Stimulated activated naive CD8-positive, alpha-beta T cell treated with anti-CD3 and anti-CD28 coated beads, Interleukin-15, amount 100 ng/mL, for 72 hours (primary cell): ENCODE data around the gene RPP40.
"Not testable (repeated sequence)": the region's sequence is repeated elsewhere in the genome, so short reads cannot be mapped to it uniquely, and the experiment has no call there.

Experiments used
- ATAC-seq: fragments of 150-1000 bp; cut with Tn5 transposase; 2 replicates; pipeline ENCODE4 v1.10.0; 2021; ENCODE audit warnings: mild to moderate bottlenecking, moderate library complexity
- DNase-seq, 2 donors: peaks; one replicate each; pipeline ENCODE4 v3.0.0; 2021 to 2022
- H3K27ac Mint-ChIP-seq, 2 donors: one replicate each; pipeline ENCODE4 v1.8.0; 2022; ENCODE audit warnings: mild to moderate bottlenecking in 2 of 2, mixed read lengths in 2 of 2, moderate library complexity in 2 of 2
- H3K27me3 Mint-ChIP-seq: one replicate; pipeline ENCODE4 v1.8.0; 2022; ENCODE audit warnings: mixed read lengths
- H3K4me1 Mint-ChIP-seq: one replicate; pipeline ENCODE4 v1.8.0; 2022; ENCODE audit warnings: mild to moderate bottlenecking, mixed read lengths
- H3K4me3 Mint-ChIP-seq, 2 donors: one replicate each; pipeline ENCODE4 v1.8.0; 2022; ENCODE audit warnings: mild to moderate bottlenecking in 2 of 2, mixed read lengths in 2 of 2, moderate library complexity in 1 of 2
- H3K9me3 Mint-ChIP-seq, 2 donors: one replicate each; pipeline ENCODE4 v1.8.0; 2022; ENCODE audit warnings: mixed read lengths in 2 of 2

RPP40 gene

GRCh38 chr6:5003604-5004372 lies at the start of gene RPP40:
RPP40 (minus strand) TSS chr6:5004037; CDS start chr6:5004002, 35 bp downstream.
- no peaks in the 10 kb centered on the region for H3K9me3 Mint-ChIP-seq
- peak; percentile 98 for DNase-seq
- H3K4me3 Mint-ChIP-seq = peak within 1 kb of the TSS; percentile 92 to 97
- ATAC-seq = peak; percentile 97
- no peaks in the 10 kb centered on the region for H3K27me3 Mint-ChIP-seq
- H3K27ac Mint-ChIP-seq = peak within 1 kb of the TSS; percentile 98 to 99
- H3K4me1 Mint-ChIP-seq = peaks cover 13% of the 10 kb centered on the region

GRCh38 chr6:5053038-5053437 lies 49.2 kb upstream of the RPP40 start:
- no peak overlapping the region for H3K27ac Mint-ChIP-seq

GRCh38 chr6:5051394-5051793 lies 47.6 kb upstream of the RPP40 start:
- Mint-ChIP-seq H3K27ac (no peak overlapping the region), H3K27me3 (no peaks in the 10 kb centered on the region), H3K4me1 (no peaks in the 10 kb centered on the region), H3K4me3 (no peak overlapping the region), H3K9me3 (peaks cover 17 to 24% of the 10 kb centered on the region in 2 donors)
- no peak for DNase-seq
- no peak for ATAC-seq

More at GRCh38 chr6:5053038-5053437, 49.2 kb upstream of the RPP40 start:
- Mint-ChIP-seq H3K4me1 (no peaks in the 10 kb centered on the region), H3K9me3 (peaks cover 17 to 24% of the 10 kb centered on the region in 2 donors), H3K27me3 (no peaks in the 10 kb centered on the region), H3K4me3 (no peak overlapping the region)
- DNase-seq (no peak), ATAC-seq (no peak)

- ATAC-seq (no peak), DNase-seq (no peak)
- Mint-ChIP-seq H3K27ac (no peak overlapping the region), H3K9me3 (peaks cover 17 to 24% of the 10 kb centered on the region in 2 donors), H3K4me1 (no peaks in the 10 kb centered on the region), H3K4me3 (no peak overlapping the region), H3K27me3 (no peaks in the 10 kb centered on the region)
Measured at GRCh38 chr6:5050009-5050408, 46.2 kb upstream of the RPP40 start.

GRCh38 chr6:5046430-5046829 lies 42.6 kb upstream of the RPP40 start:
- Mint-ChIP-seq H3K27ac (no peak overlapping the region), H3K4me3 (no peak overlapping the region), H3K27me3 (no peaks in the 10 kb centered on the region), H3K4me1 (no peaks in the 10 kb centered on the region), H3K9me3 (peaks cover 17 to 19% of the 10 kb centered on the region in 2 donors)
- DNase-seq = no peak
- no peak for ATAC-seq

GRCh38 chr6:5045416-5045815 lies 41.6 kb upstream of the RPP40 start:
- DNase-seq (no peak), ATAC-seq (no peak)
- H3K9me3 Mint-ChIP-seq = peaks cover 9% of the 10 kb centered on the region in 2 donors
- no peaks in the 10 kb centered on the region for H3K4me1 Mint-ChIP-seq
- no peak overlapping the region for H3K27ac Mint-ChIP-seq
- no peaks in the 10 kb centered on the region for H3K27me3 Mint-ChIP-seq
- H3K4me3 Mint-ChIP-seq = no peak overlapping the region

GRCh38 chr6:5044866-5045265 lies 41.0 kb upstream of the RPP40 start:
- H3K27ac Mint-ChIP-seq = no peak overlapping the region

GRCh38 chr6:5042436-5042835 lies 38.6 kb upstream of the RPP40 start:
- H3K9me3 Mint-ChIP-seq = no peaks in the 10 kb centered on the region
- H3K4me1 Mint-ChIP-seq = no peaks in the 10 kb centered on the region
- no peak for DNase-seq
- H3K4me3 Mint-ChIP-seq = no peak overlapping the region
- H3K27me3 Mint-ChIP-seq = no peaks in the 10 kb centered on the region
- no peak for ATAC-seq
- no peak overlapping the region for H3K27ac Mint-ChIP-seq

More at GRCh38 chr6:5044866-5045265, 41.0 kb upstream of the RPP40 start:
- H3K9me3 Mint-ChIP-seq = peaks cover 5 to 8% of the 10 kb centered on the region in 2 donors
- DNase-seq (no peak), ATAC-seq (no peak)
- H3K4me1 Mint-ChIP-seq = no peaks in the 10 kb centered on the region
- no peaks in the 10 kb centered on the region for H3K27me3 Mint-ChIP-seq
- H3K4me3 Mint-ChIP-seq = no peak overlapping the region

GRCh38 chr6:5041955-5042354 lies 38.1 kb upstream of the RPP40 start:
- no peaks in the 10 kb centered on the region for H3K4me1 Mint-ChIP-seq
- H3K27me3 Mint-ChIP-seq = no peaks in the 10 kb centered on the region
- DNase-seq (no peak), ATAC-seq (no peak)
- H3K9me3 Mint-ChIP-seq = no peaks in the 10 kb centered on the region
- H3K4me3 Mint-ChIP-seq = no peak overlapping the region
- no peak overlapping the region for H3K27ac Mint-ChIP-seq

- Mint-ChIP-seq H3K4me1 (no peaks in the 10 kb centered on the region), H3K4me3 (no peak overlapping the region), H3K9me3 (no peaks in the 10 kb centered on the region), H3K27me3 (no peaks in the 10 kb centered on the region), H3K27ac (no peak overlapping the region)
- no peak for DNase-seq
- no peak for ATAC-seq
Measured at GRCh38 chr6:5036269-5036668, 32.4 kb upstream of the RPP40 start.

- Mint-ChIP-seq H3K27me3 (no peaks in the 10 kb centered on the region), H3K9me3 (no peaks in the 10 kb centered on the region), H3K27ac (peak overlapping the region in 1 of 2 donors; percentile 11), H3K4me3 (no peak overlapping the region), H3K4me1 (peaks cover 8% of the 10 kb centered on the region)
- ATAC-seq (no peak), DNase-seq (no peak)
Measured at GRCh38 chr6:5034736-5035135, 30.9 kb upstream of the RPP40 start.

- H3K4me1 Mint-ChIP-seq = peaks cover 8% of the 10 kb centered on the region
Measured at GRCh38 chr6:5034328-5034727, 30.5 kb upstream of the RPP40 start.

GRCh38 chr6:5033214-5033904 lies 29.5 kb upstream of the RPP40 start:
- H3K27ac Mint-ChIP-seq = peak overlapping the region in 1 of 2 donors; percentile 8
- H3K27me3 Mint-ChIP-seq = not testable (repeated sequence)

More at GRCh38 chr6:5034328-5034727, 30.5 kb upstream of the RPP40 start:
- Mint-ChIP-seq H3K27me3 (no peaks in the 10 kb centered on the region), H3K27ac (peak overlapping the region in 1 of 2 donors; percentile 2), H3K4me3 (no peak overlapping the region), H3K9me3 (no peaks in the 10 kb centered on the region)
- ATAC-seq (no peak), DNase-seq (no peak)

GRCh38 chr6:5032706-5033105 lies 28.9 kb upstream of the RPP40 start:
- H3K4me1 Mint-ChIP-seq, H3K27ac Mint-ChIP-seq, DNase-seq, H3K9me3 Mint-ChIP-seq, ATAC-seq, H3K4me3 Mint-ChIP-seq, H3K27me3 Mint-ChIP-seq: not testable (repeated sequence)

More at GRCh38 chr6:5033214-5033904, 29.5 kb upstream of the RPP40 start:
- not testable (repeated sequence) for H3K4me3 Mint-ChIP-seq, H3K4me1 Mint-ChIP-seq, DNase-seq, ATAC-seq, H3K9me3 Mint-ChIP-seq

- DNase-seq (no peak), ATAC-seq (no peak)
- Mint-ChIP-seq H3K27me3 (peaks cover 7% of the 10 kb centered on the region), H3K4me1 (peaks cover 14% of the 10 kb centered on the region), H3K4me3 (peak overlapping the region in 1 of 2 donors; percentile 12), H3K9me3 (no peaks in the 10 kb centered on the region), H3K27ac (peak overlapping the region in 1 of 2 donors; percentile 73)
Measured at GRCh38 chr6:5031150-5031549, 27.3 kb upstream of the RPP40 start.

GRCh38 chr6:5030596-5031136 lies 26.8 kb upstream of the RPP40 start:
- peaks cover 19% of the 10 kb centered on the region for H3K4me1 Mint-ChIP-seq
- peak; percentile 96 for ATAC-seq
- peak; percentile 76 to 87 for DNase-seq
- H3K27ac Mint-ChIP-seq = peak overlapping the region; percentile 8 to 73
- no peaks in the 10 kb centered on the region for H3K9me3 Mint-ChIP-seq
- H3K27me3 Mint-ChIP-seq = peaks cover 8% of the 10 kb centered on the region
- peak overlapping the region in 1 of 2 donors; percentile 12 for H3K4me3 Mint-ChIP-seq
